Esophagus squamous epithelium (tissue), 4 donors: ENCODE measurements around the gene TBC1D20.

Experiments
- CTCF ChIP-seq, 6 experiments: fragments of 450-650 bp in 4 of 6; fragments of 200-600 bp in 2 of 6; sonication (generic) in 2 of 6; IDR thresholded peaks; one replicate each; pipeline ENCODE4 v1.5.1; 2016 to 2019; ENCODE audit warnings: antibody characterized with exemption in 6 of 6, mild to moderate bottlenecking in 4 of 6, moderate library complexity in 4 of 6
- POLR2A ChIP-seq, 4 donors: fragments of 450-650 bp; IDR thresholded peaks; one replicate each; pipeline ENCODE4 v1.6.1; 2017; ENCODE audit warnings: antibody characterized with exemption in 4 of 4, mild to moderate bottlenecking in 4 of 4, moderate library complexity in 3 of 4

DNA sequence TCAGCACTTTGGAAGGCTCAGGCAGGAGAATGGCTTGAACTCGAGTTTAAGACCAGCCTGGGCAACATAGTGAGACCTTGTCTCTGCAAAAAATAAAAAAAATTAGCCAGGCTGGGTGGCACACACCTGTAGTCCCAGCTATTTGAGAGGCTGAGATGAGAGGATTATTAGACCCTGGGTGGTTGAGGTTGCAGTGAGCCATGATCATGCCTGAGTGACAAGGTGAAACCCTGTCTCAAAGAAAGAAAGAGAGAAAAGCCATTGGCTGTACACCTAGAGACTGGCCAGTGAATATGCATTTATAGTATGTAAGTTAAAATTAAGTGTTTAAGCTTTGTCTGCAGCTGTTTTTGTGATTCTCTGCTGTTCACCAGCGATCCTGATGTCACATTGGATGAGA, 48.2 kb downstream of the TBC1D20 start:
- TF ChIP-seq CTCF (IDR thresholded peaks at IDR 0.05) (no peak), POLR2A (IDR thresholded peaks at IDR 0.05) (no peak)
